ENCODE measurements around the gene KIF24.
"Not testable (repeated sequence)": the region's sequence is repeated elsewhere in the genome, so short reads cannot be mapped to it uniquely, and the experiment has no call there.

KIF24 gene

GRCh38 chr9:34326690-34327089, 2.4 kb downstream of the KIF24 start:
- no peak for DNase-seq (ENCODE audit: low spot score)

GRCh38 chr9:34322899-34323591, 6.0 kb downstream of the KIF24 start:
- DNase-seq (ENCODE audit: low spot score): no peak

GRCh38 chr9:34321451-34321850, 7.6 kb downstream of the KIF24 start:
- no peak for DNase-seq (ENCODE audit: low spot score)

GRCh38 chr9:34318163-34318790, 10.8 kb downstream of the KIF24 start:
- DNase-seq (ENCODE audit: low spot score): no peak

- no peak for DNase-seq (ENCODE audit: low spot score)
Observed at GRCh38 chr9:34317436-34317835, 11.6 kb downstream of the KIF24 start.

- DNase-seq (ENCODE audit: low spot score): no peak
Observed at GRCh38 chr9:34311499-34312185, 17.4 kb downstream of the KIF24 start.

GRCh38 chr9:34310215-34310614, 18.9 kb downstream of the KIF24 start:
- DNase-seq (ENCODE audit: low spot score): peak; percentile 17

GRCh38 chr9:34308316-34308715, 20.8 kb downstream of the KIF24 start:
- DNase-seq (ENCODE audit: low spot score): not testable (repeated sequence)

- DNase-seq (ENCODE audit: low spot score): not testable (repeated sequence)
Observed at GRCh38 chr9:34301064-34301463, 28.0 kb downstream of the KIF24 start.

- no peak for DNase-seq (ENCODE audit: low spot score)
Observed at GRCh38 chr9:34292552-34292951, 36.5 kb downstream of the KIF24 start.

- no peak for DNase-seq (ENCODE audit: low spot score)
Observed at GRCh38 chr9:34291423-34291822, 37.6 kb downstream of the KIF24 start.

- no peak for DNase-seq (ENCODE audit: low spot score)
Observed at GRCh38 chr9:34291023-34291422, 38.0 kb downstream of the KIF24 start.

- DNase-seq (ENCODE audit: low spot score): no peak
Observed at GRCh38 chr9:34289159-34289558, 39.9 kb downstream of the KIF24 start.

- no peak for DNase-seq (ENCODE audit: low spot score)
Observed at GRCh38 chr9:34282096-34282495, 47.0 kb downstream of the KIF24 start.

GRCh38 chr9:34279411-34279810, 49.7 kb downstream of the KIF24 start:
- no peak for DNase-seq (ENCODE audit: low spot score)

Small RNA genes lying within 50 kb of the gene (small RNA-seq; reads per million reads assigned to genes)
- 0.31 to 0.89 reads per million in 2 experiments for gene RNU2-50P
